ENCODE data around the gene XBP1. TPM values are rescaled to one million over a fixed set of nuclear protein-coding genes. Genes with fewer than 3 reads are reported as not detected.

Gene XBP1
- total and polyA plus RNA-seq, 2 of the 13 experiments (the other 11 are each of a cell fraction or from before 2014, with no cell fraction given): 416 to 427 TPM

GRCh38 chr22:28829358-28830181, 29.2 kb upstream of the XBP1 start (continued):
- TF ChIP-seq HIVEP1 (CRISPR knock-in tag; IDR thresholded peaks at IDR 0.05): no peak
- TF ChIP-seq RBAK (CRISPR knock-in tag; IDR thresholded peaks at IDR 0.05): no peak
- no peak for TF ChIP-seq EHMT2 (IDR thresholded peaks at IDR 0.05; ENCODE audit: borderline replicate concordance, low read depth, low read length)
- no peak for TF ChIP-seq NFATC3 (CRISPR knock-in tag; IDR thresholded peaks at IDR 0.05)
- no peak for TF ChIP-seq ZNF432 (CRISPR knock-in tag; IDR thresholded peaks at IDR 0.05; ENCODE audit: borderline replicate concordance)
- no peak for TF ChIP-seq ZNF775 (CRISPR knock-in tag; IDR thresholded peaks at IDR 0.05; ENCODE audit: borderline replicate concordance)
- peak; percentile 64 for TF ChIP-seq FOXJ3 (CRISPR knock-in tag; IDR thresholded peaks at IDR 0.05; ENCODE audit: borderline replicate concordance)
- TF ChIP-seq PITX1 (CRISPR knock-in tag; IDR thresholded peaks at IDR 0.05): peak; percentile 31; the same call in 1 of the 2 replicates
- TF ChIP-seq KIAA2018 (CRISPR knock-in tag; IDR thresholded peaks at IDR 0.05; ENCODE audit: borderline replicate concordance): no peak
- TF ChIP-seq SETDB1 (CRISPR knock-in tag; IDR thresholded peaks at IDR 0.05; ENCODE audit: borderline replicate concordance): no peak
- peak; percentile 98 for TF ChIP-seq SMC3 (IDR thresholded peaks at IDR 0.05; ENCODE audit: low read length)
- no peak; the same call in 1 of the 2 replicates for TF ChIP-seq ZBTB37 (CRISPR knock-in tag; IDR thresholded peaks at IDR 0.05)
- TF ChIP-seq SUZ12 (IDR thresholded peaks at IDR 0.05; ENCODE audit: low read depth, low read length): no peak
- TF ChIP-seq SOX5 (CRISPR knock-in tag; IDR thresholded peaks at IDR 0.05; ENCODE audit: borderline replicate concordance): peak; percentile 74
- TF ChIP-seq CEBPG (CRISPR knock-in tag; IDR thresholded peaks at IDR 0.05): peak; percentile 86
- no peak for TF ChIP-seq REL (CRISPR knock-in tag; conservative IDR thresholded peaks at IDR 0.05)
- TF ChIP-seq TEAD2 (CRISPR knock-in tag; IDR thresholded peaks at IDR 0.05): no peak
- TF ChIP-seq ZNF430 (CRISPR knock-in tag; IDR thresholded peaks at IDR 0.05): peak; percentile 18; the same call in 1 of the 2 replicates
- no peak; the same call in 1 of the 2 replicates for TF ChIP-seq TFDP2 (CRISPR knock-in tag; IDR thresholded peaks at IDR 0.05)
- no peak for TF ChIP-seq SNRNP70 (IDR thresholded peaks at IDR 0.05; ENCODE audit: low read depth, low read length)

All from HepG2 (cell line).